Heart right ventricle (tissue), 16 donors: ENCODE measurements around the gene SGPP2. TPM values are rescaled to one million over a fixed set of nuclear protein-coding genes. Genes with fewer than 3 reads are reported as not detected.

Experiments used
- ATAC-seq, 8 donors: fragments of 200-7000 bp; cut with Tn5 transposase; one replicate each; pipeline ENCODE4 v1.9.1; 2020; ENCODE audit warnings: mild to moderate bottlenecking in 8 of 8, moderate library complexity in 8 of 8, moderate number of reproducible peaks in 1 of 8
- DNase-seq, 2 donors: peaks; one replicate each; pipeline ENCODE4 v3.0.0-alpha.2; 2020
- H3K27ac ChIP-seq, 10 donors: fragments of 200-600 bp; sonication (generic) in 2 of 10; one replicate each; pipeline versions ENCODE4 v1.5.0 to v1.8.0; 2020 to 2022; ENCODE audit warnings: mild to moderate bottlenecking in 3 of 10
- H3K27me3 ChIP-seq, 7 donors: fragments of 200-600 bp; one replicate each; pipeline ENCODE4 v1.8.0; 2021 to 2022; ENCODE audit warnings: mild to moderate bottlenecking in 2 of 7
- H3K36me3 ChIP-seq, 9 donors: fragments of 200-600 bp; sonication (generic) in 1 of 9; one replicate each; pipeline versions ENCODE4 v1.5.0 to v1.8.0; 2020 to 2022; ENCODE audit warnings: mild to moderate bottlenecking in 2 of 9
- H3K4me1 ChIP-seq, 9 donors: fragments of 200-600 bp; sonication (generic) in 1 of 9; one replicate each; pipeline versions ENCODE4 v1.5.0 to v1.8.0; 2020 to 2022; ENCODE audit warnings: mild to moderate bottlenecking in 4 of 9
- H3K4me3 ChIP-seq, 10 donors: fragments of 200-600 bp; sonication (generic) in 2 of 10; one replicate each; pipeline versions ENCODE4 v1.5.0 to v1.8.0; 2020 to 2022; ENCODE audit warnings: mild to moderate bottlenecking in 7 of 10, moderate library complexity in 2 of 10
- H3K9me3 ChIP-seq, 11 donors: fragments of 200-600 bp in 10 of 11; sonication (generic) in 2 of 11; one replicate each; pipeline versions ENCODE4 v1.5.0 to v1.8.0; 2013 to 2022; ENCODE audit warnings: mild to moderate bottlenecking in 2 of 11, control low read depth in 1 of 11, moderate library complexity in 1 of 11
- WGBS, 2 donors: extraction: QIAGEN DNeasy Blood & Tissue Kit; methylation state at CpG; one replicate each; pipeline ENCODE4 v1.1.7; 2013; ENCODE audit warnings: inconsistent platforms in 1 of 2; 5-methylcytosine and 5-hydroxymethylcytosine counted together
- intact Hi-C, 10 donors: fragments of 100-400 bp; cut with DNase I; formaldehyde crosslinking; loops; one replicate each; pipeline versions ENCODE4 v1.11.1 to v1.14.2; 2022
- polyA plus RNA-seq, 2 donors: library from polyadenylated mRNA; stranded (reverse); fragments of 200-250 nt; gene quantifications; one replicate each; pipeline ENCODE4 v1.2.3, GENCODE V29; 2013
- total RNA-seq, 10 donors: library from RNA; stranded (reverse); fragmentation: NEBNext Ultra II Directional in 3 of 10; extraction: Animal tissue kit (Norgen Biotek cat#: 25700) in 3 of 10; gene quantifications; one replicate each; pipeline versions ENCODE4 v1.2.1 to v1.2.4, GENCODE V29; 2021 to 2023
- TF ChIP-seq, protein P1 (sequence below), 9 donors: fragments of 200-600 bp; sonication (generic) in 2 of 9; IDR thresholded peaks; one replicate each; pipeline versions ENCODE4 v1.5.0 to v1.8.0; 2021 to 2022; ENCODE audit warnings: antibody characterized with exemption in 9 of 9, mild to moderate bottlenecking in 5 of 9, moderate library complexity in 1 of 9
- donor health status: Arrhythmogenic right ventricular cardiomyopathy.
- donor health status: ischemic (EF 13 %, LVEDD 7.1; RV severe dilation, severe dysfunction).
- donor health status: healthy with polysubstance abuse.
- donor health status: DM: no; HTN: yes; CAD: no.
- donor health status: DM: no; HTN: no; CAD: no.
- donor health status: ischemic (EF 25% LVEDD 6.9; RV normal size, moderate dysfunction).
- donor health status: ischemic (EF 25% LVEDD 5.7; RV mildly dilated, moderate dysfunction).
- donor health status: healthy.
- donor health status: DM: yes; HTN: yes; CAD: no.
- donor health status: Ischemic cardiomyopathy.
- donor health status: ischemic (EF 35%, LVEDD 5.7; RV mildly dilated, moderate dysfunction).
- donor health status: nonischemic (EF 11% LVEDD 7.7; RV severe dilation, severe dysfunction).
- donor health status: DM: yes; HTN: yes; CAD: no.
- donor health status: PGD.
- donor health status: ischemic (EF 29% LVEDD 5.4; RV normal size, mild dysfunction).
- donor health status: nonischemic (EF 23%, LVEDD 6.1; RV moderate dilation, normal function).

The SGPP2 gene
- total and polyA plus RNA-seq, 12 donors: 0.54 to 34.4 (median 5.7) TPM

- WGBS, 2 donors: 98 to 100% methylated on average over 1 of the region's 1 CpG
- Histone ChIP-seq H3K9me3 (peaks cover 0 to 6% (median 0%) of the 10 kb centered on the region in 11 donors), H3K4me3 (no peak overlapping the region), H3K27me3 (no peaks in the 10 kb centered on the region), H3K4me1 (peaks cover 0 to 8% (median 0%) of the 10 kb centered on the region in 9 donors), H3K27ac (no peak overlapping the region), H3K36me3 (peaks cover 0 to 45% (median 18%) of the 10 kb centered on the region in 9 donors)
- TF ChIP-seq, protein P1, sequence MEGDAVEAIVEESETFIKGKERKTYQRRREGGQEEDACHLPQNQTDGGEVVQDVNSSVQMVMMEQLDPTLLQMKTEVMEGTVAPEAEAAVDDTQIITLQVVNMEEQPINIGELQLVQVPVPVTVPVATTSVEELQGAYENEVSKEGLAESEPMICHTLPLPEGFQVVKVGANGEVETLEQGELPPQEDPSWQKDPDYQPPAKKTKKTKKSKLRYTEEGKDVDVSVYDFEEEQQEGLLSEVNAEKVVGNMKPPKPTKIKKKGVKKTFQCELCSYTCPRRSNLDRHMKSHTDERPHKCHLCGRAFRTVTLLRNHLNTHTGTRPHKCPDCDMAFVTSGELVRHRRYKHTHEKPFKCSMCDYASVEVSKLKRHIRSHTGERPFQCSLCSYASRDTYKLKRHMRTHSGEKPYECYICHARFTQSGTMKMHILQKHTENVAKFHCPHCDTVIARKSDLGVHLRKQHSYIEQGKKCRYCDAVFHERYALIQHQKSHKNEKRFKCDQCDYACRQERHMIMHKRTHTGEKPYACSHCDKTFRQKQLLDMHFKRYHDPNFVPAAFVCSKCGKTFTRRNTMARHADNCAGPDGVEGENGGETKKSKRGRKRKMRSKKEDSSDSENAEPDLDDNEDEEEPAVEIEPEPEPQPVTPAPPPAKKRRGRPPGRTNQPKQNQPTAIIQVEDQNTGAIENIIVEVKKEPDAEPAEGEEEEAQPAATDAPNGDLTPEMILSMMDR (IDR thresholded peaks at IDR 0.05): no peak
- intact Hi-C loops: no loop called here
- DNase-seq (no peak), ATAC-seq (no peak)
Measured at GRCh38 chr2:222591661-222592060, 167.3 kb downstream of the SGPP2 start.

DNA sequence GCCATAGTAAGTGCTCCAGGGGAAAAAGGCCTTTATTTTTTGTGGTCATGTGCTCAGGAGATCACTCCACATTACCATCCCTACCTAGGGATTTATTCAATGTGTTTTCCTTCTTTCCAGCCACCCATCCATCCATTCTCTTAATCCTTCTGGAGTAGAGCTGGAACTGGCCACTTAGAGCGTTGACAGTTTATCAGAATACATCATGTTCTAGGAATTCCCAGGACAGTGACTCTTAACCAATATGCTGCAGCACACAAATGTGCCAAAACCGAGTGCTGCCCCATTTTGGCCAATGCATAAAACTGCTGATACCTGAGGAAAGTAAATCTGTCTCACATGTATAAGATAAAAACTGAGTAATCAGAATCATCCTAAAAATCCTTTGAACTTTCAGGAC is 167.8 kb downstream of the SGPP2 start:
- Histone ChIP-seq H3K9me3 (peaks cover 0 to 6% (median 0%) of the 10 kb centered on the region in 11 donors), H3K4me1 (peaks cover 0 to 8% (median 0%) of the 10 kb centered on the region in 9 donors), H3K27ac (no peak overlapping the region), H3K36me3 (peaks cover 0 to 50% (median 18%) of the 10 kb centered on the region in 9 donors), H3K4me3 (no peak overlapping the region), H3K27me3 (no peaks in the 10 kb centered on the region)
- 20 to 42% methylated on average over 2 of the region's 2 CpGs for WGBS, 2 donors
- TF ChIP-seq, protein P1 (IDR thresholded peaks at IDR 0.05): no peak
- no peak for DNase-seq
- intact Hi-C loops: no loop called here
- peak in 3 of 8 donors; percentile 51 to 79 (median 70) for ATAC-seq

DNA sequence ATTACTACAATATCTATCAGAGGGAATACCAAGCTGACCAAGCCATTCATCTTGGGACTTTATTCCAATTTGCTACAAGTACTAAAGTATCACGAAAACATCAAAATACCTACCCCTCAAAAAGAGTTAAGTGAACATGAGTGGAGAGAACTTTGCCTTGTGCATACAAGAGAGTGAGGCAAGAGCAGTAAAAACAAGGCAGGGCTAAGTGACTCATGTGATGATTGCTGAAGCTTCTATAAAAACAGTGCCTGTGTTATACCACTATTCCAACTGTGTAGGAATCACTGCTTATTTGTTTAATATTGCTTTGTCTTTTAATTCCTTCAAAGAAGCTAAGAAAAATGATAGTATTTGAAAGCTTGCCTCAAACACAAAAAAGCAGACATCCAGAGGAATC is 170.3 kb downstream of the SGPP2 start:
- Histone ChIP-seq H3K36me3 (peaks cover 0 to 75% (median 25%) of the 10 kb centered on the region in 9 donors), H3K27ac (no peak overlapping the region), H3K27me3 (no peaks in the 10 kb centered on the region), H3K9me3 (peaks cover 0 to 3% (median 0%) of the 10 kb centered on the region in 11 donors), H3K4me3 (no peak overlapping the region), H3K4me1 (peaks cover 0 to 8% (median 0%) of the 10 kb centered on the region in 9 donors)
- TF ChIP-seq, protein P1 (IDR thresholded peaks at IDR 0.05): no peak
- intact Hi-C loops: no loop called here
- 97% methylated on average over 1 of the region's 1 CpG for WGBS, 2 donors
- DNase-seq (no peak), ATAC-seq (no peak)

- Histone ChIP-seq H3K9me3 (no peaks in the 10 kb centered on the region), H3K4me3 (no peak overlapping the region), H3K36me3 (peaks cover 0 to 78% (median 26%) of the 10 kb centered on the region in 9 donors), H3K27me3 (no peaks in the 10 kb centered on the region), H3K27ac (no peak overlapping the region), H3K4me1 (peaks cover 0 to 8% (median 0%) of the 10 kb centered on the region in 9 donors)
- TF ChIP-seq, protein P1 (IDR thresholded peaks at IDR 0.05): no peak
- WGBS, 2 donors: 92 to 95% methylated on average over 2 of the region's 2 CpGs
- intact Hi-C loops: no loop called here
- no peak for ATAC-seq
- DNase-seq: no peak
Measured at GRCh38 chr2:222595581-222595980, 171.2 kb downstream of the SGPP2 start.
